OCI-LY7 (cell line): ENCODE measurements around the gene ADCY5. TPM values are rescaled to one million over a fixed set of nuclear protein-coding genes. Genes with fewer than 3 reads are reported as not detected.

Experiments used
- BruUV-seq: library from RNA; stranded (reverse); fragments of 400-500 nt; replicated peaks from 2 replicates; lab custom pipeline; 2021; lab: Mats Ljungman, UMichigan
- CTCF ChIA-PET: fragments of 300-600 bp; sonication (Branson Sonifier 250); formaldehyde crosslinking; loops from one replicate; lab custom pipeline; 2022; ENCODE audit warnings: antibody characterized with exemption; ENCODE audit not compliant: unreplicated experiment; lab: Charles Lee
- POLR2A ChIA-PET: fragments of 300-600 bp; sonication (Branson Sonifier 250); formaldehyde crosslinking; loops from one replicate; lab custom pipeline; 2022; ENCODE audit warnings: antibody characterized with exemption; lab: Charles Lee
- DNase-seq: peaks from one replicate; pipeline ENCODE4 v3.0.0-alpha.2; 2015; ENCODE audit warnings: low spot score
- H2AFZ ChIP-seq: fragments of 200-600 bp; sonication (generic), shearing (Covaris generic); 2 replicates; pipeline ENCODE4 v1.6.1; 2014; ENCODE audit warnings: mild to moderate bottlenecking, antibody characterized with exemption, low read length, moderate library complexity
- H3K27ac ChIP-seq: fragments of 200-600 bp; sonication (generic); 2 replicates; pipeline ENCODE4 v1.5.1; 2014; ENCODE audit warnings: mixed run types, low read depth, mild to moderate bottlenecking, moderate library complexity, low read length, inconsistent platforms; ENCODE audit not compliant: poor library complexity, severe bottlenecking
- H3K36me3 ChIP-seq: fragments of 200-600 bp; sonication (generic); 2 replicates; pipeline ENCODE4 v1.6.1; 2014; ENCODE audit warnings: mild to moderate bottlenecking, antibody characterized with exemption, low read length, moderate library complexity, mixed read lengths; ENCODE audit not compliant: insufficient read depth
- H3K4me1 ChIP-seq: fragments of 200-600 bp; sonication (generic); 2 replicates; pipeline ENCODE4 v1.5.1; 2014; ENCODE audit warnings: mild to moderate bottlenecking, low read length; ENCODE audit not compliant: insufficient read depth, poor library complexity, severe bottlenecking
- H3K4me2 ChIP-seq: fragments of 200-600 bp; sonication (generic); 2 replicates; pipeline ENCODE4 v1.6.1; 2014; ENCODE audit warnings: mild to moderate bottlenecking, low read length
- H3K4me3 ChIP-seq: fragments of 200-600 bp; sonication (generic); 2 replicates; pipeline ENCODE4 v1.5.1; 2014; ENCODE audit warnings: mild to moderate bottlenecking, low read depth, low read length; ENCODE audit not compliant: poor library complexity, severe bottlenecking
- H3K79me2 ChIP-seq: fragments of 200-600 bp; sonication (generic); 2 replicates; pipeline ENCODE4 v1.6.1; 2016; ENCODE audit warnings: low read depth, mild to moderate bottlenecking, low read length, moderate library complexity, mixed read lengths; ENCODE audit not compliant: insufficient read depth
- H3K9me2 ChIP-seq: fragments of 200-600 bp; sonication (generic); 2 replicates; pipeline ENCODE4 v1.6.1; 2016; ENCODE audit warnings: mild to moderate bottlenecking, low read length, mixed read lengths; ENCODE audit not compliant: insufficient read depth
- H3K9me3 ChIP-seq: fragments of 200-600 bp; sonication (generic); 2 replicates; pipeline ENCODE4 v1.6.1; 2014; ENCODE audit warnings: mild to moderate bottlenecking, mixed run types, low read length, mixed read lengths
- H4K20me1 ChIP-seq: fragments of 200-600 bp; sonication (generic); 2 replicates; pipeline ENCODE4 v1.6.1; 2014; ENCODE audit warnings: mild to moderate bottlenecking, antibody characterized with exemption, low read length, moderate library complexity, mixed read lengths; ENCODE audit not compliant: insufficient read depth
- EZH2phosphoT487 ChIP-seq: fragments of 200-600 bp; sonication (generic); IDR thresholded peaks from 2 replicates; pipeline ENCODE4 v1.6.1; 2018; ENCODE audit warnings: low read depth, borderline replicate concordance, mild to moderate bottlenecking, mixed run types, antibody characterized with exemption, low read length, moderate library complexity, mixed read lengths
- intact Hi-C: fragments of 100-400 bp; cut with micrococcal nuclease; formaldehyde crosslinking; loops from one replicate; pipeline ENCODE4 v1.10.0; 2022; ENCODE audit not compliant: unreplicated experiment
- total RNA-seq, 2 experiments: library from RNA; depleted of rRNA in 1 of 2; stranded (reverse); fragments of >200 nt in 1 of 2; shearing (Covaris generic) in 1 of 2; gene quantifications; 2 replicates each; pipeline ENCODE4 v1.2.3, GENCODE V29; 2014 to 2022
- TF ChIP-seq, protein P1 (sequence below): fragments of 200-600 bp; sonication (generic); conservative IDR thresholded peaks from 2 replicates; pipeline ENCODE4 v1.5.1; 2014; ENCODE audit warnings: mild to moderate bottlenecking, antibody characterized with exemption, low read length, moderate library complexity, mixed read lengths

ADCY5 gene
- total RNA-seq, 2 experiments from 2014 or later = 0.03 to 0.63 TPM

DNA sequence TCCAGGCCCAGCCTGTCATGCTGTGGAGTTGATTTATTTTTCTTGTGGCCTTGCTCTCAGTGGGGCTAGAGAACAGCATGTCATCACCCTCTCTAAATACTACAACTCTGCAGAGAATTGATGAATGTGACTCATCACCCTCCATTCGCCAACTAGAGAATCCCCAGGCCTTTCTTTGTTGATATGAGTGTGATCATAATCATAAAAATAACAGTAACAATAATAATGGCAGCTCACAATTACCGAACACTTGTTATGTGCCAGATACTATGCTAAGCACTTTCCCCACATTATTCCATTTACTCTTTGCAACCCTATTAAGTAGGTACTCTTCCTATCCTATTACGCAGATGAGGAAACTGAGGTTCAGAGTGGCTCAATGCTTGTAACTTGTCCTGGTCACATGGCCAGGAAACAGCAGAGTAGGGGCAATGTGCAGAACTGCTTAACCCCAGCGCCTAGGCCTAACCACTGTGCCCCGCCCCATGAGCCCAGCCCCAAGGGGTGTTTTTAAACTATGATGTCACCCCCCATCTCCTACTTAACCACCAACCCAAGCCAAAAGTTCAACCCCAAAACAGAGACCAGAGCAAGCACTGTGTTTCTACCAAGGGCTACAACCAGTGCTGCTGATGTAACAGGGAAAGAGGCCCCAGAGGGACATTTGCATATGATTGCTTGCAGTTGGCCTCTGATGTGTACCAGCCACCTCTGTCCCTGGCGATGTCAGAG lies 104.5 kb downstream of the ADCY5 start:
- CTCF ChIA-PET = no interaction called here
- no TSS peak for BruUV-seq

DNA sequence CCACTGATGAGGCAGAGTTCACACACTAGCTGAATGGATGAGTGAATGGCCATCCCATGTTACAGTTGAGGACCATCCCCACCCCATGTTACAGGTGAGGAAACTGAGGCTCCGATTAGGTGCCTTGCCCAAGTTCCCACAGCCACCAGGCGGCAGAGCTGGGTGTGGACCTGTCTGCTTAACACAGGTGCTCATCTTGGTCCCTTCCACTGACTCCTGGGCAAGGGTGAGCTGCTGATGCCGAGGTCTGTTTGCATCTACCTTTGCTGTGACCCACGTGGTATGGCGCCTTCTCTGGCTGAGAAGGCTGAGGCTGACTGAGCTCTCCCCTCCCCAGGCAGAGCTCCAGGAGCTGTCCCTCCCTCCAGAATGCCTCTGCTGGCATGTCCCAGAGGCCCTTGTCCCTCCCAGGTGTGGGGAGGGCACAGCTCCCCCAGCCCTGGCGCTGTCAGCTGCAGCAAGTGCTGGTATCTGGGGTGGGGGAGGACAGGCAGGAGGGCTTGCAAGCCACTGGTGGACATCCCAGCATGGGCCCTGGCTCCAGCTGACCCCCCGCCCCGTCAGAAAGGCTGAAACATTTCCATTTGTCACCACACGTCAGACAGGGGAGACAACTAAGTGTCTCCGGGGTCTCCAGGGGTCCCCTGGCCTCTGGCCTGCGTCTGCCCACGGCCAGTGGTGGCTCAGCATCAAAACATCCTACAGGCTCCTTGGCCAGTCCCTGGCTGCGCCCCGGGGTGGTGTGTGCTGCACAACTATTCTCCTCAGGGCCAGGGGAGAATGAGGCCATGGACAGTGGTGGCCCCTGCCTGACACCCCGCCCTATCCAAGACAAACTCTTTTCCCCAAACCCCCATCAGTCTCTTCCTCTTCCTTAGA lies 105.4 kb downstream of the ADCY5 start:
- Histone ChIP-seq H4K20me1 (no peaks in the 10 kb centered on the region), H3K27ac (no peak overlapping the region), H3K36me3 (no peaks in the 10 kb centered on the region), H3K9me2 (no peaks in the 10 kb centered on the region), H3K4me2 (no peak overlapping the region), H2AFZ (no peak overlapping the region), H3K4me1 (no peaks in the 10 kb centered on the region), H3K9me3 (no peaks in the 10 kb centered on the region), H3K79me2 (no peaks in the 10 kb centered on the region), H3K4me3 (no peak overlapping the region)
- no peak for DNase-seq
- TF ChIP-seq EZH2phosphoT487 = no peak
- TF ChIP-seq, protein P1, sequence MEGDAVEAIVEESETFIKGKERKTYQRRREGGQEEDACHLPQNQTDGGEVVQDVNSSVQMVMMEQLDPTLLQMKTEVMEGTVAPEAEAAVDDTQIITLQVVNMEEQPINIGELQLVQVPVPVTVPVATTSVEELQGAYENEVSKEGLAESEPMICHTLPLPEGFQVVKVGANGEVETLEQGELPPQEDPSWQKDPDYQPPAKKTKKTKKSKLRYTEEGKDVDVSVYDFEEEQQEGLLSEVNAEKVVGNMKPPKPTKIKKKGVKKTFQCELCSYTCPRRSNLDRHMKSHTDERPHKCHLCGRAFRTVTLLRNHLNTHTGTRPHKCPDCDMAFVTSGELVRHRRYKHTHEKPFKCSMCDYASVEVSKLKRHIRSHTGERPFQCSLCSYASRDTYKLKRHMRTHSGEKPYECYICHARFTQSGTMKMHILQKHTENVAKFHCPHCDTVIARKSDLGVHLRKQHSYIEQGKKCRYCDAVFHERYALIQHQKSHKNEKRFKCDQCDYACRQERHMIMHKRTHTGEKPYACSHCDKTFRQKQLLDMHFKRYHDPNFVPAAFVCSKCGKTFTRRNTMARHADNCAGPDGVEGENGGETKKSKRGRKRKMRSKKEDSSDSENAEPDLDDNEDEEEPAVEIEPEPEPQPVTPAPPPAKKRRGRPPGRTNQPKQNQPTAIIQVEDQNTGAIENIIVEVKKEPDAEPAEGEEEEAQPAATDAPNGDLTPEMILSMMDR = no peak
- intact Hi-C loops = no loop called here
- ChIA-PET POLR2A (interaction anchor here (0.6 to 1.0 kb wide), 2 partner anchors 20 to 389 kb away, joined by 3 to 5 read pairs; no protein-coding TSS in a partner anchor), CTCF (no interaction called here)
- BruUV-seq = no TSS peak

More for the DNA sequence above, 104.5 kb downstream of the ADCY5 start:
- TF ChIP-seq, protein P1 = no peak
- no peak for TF ChIP-seq EZH2phosphoT487
- Histone ChIP-seq H3K4me1 (no peaks in the 10 kb centered on the region), H3K27ac (no peak overlapping the region), H3K9me2 (no peaks in the 10 kb centered on the region), H4K20me1 (no peaks in the 10 kb centered on the region), H3K9me3 (no peaks in the 10 kb centered on the region), H3K4me3 (no peak overlapping the region), H2AFZ (no peak overlapping the region), H3K4me2 (no peak overlapping the region), H3K36me3 (no peaks in the 10 kb centered on the region), H3K79me2 (no peaks in the 10 kb centered on the region)
- no peak for DNase-seq
- intact Hi-C loops = no loop called here
- POLR2A ChIA-PET = interaction anchor here (0.6 kb wide), 1 partner anchor 388 kb away, joined by 3 read pairs; no protein-coding TSS in a partner anchor
